Central memory CD8-positive, alpha-beta T cell (primary cell): ENCODE results near the gene JAGN1.
"Not testable (repeated sequence)": the region's sequence is repeated elsewhere in the genome, so short reads cannot be mapped to it uniquely, and the experiment has no call there.

Experiments used
- ATAC-seq: fragments of 150-1000 bp; cut with Tn5 transposase; replicated peaks from 2 replicates; pipeline ENCODE4 v1.10.0; 2022; ENCODE audit warnings: mild to moderate bottlenecking, moderate FRiP score, moderate number of reproducible peaks; ENCODE audit not compliant: poor library complexity, severe bottlenecking; ENCODE audit errors: extremely low read depth
- DNase-seq, 2 donors: peaks; one replicate each; pipeline ENCODE4 v3.0.0; 2021; ENCODE audit warnings: low spot score in 2 of 2
- H3K27ac Mint-ChIP-seq: one replicate; pipeline ENCODE4 v1.8.0; 2022; ENCODE audit warnings: low read depth, mild to moderate bottlenecking, moderate library complexity, mixed read lengths
- H3K27me3 Mint-ChIP-seq: one replicate; pipeline ENCODE4 v1.8.0; 2022; ENCODE audit warnings: mixed read lengths
- H3K36me3 Mint-ChIP-seq: one replicate; pipeline ENCODE4 v1.8.0; 2022; ENCODE audit warnings: mild to moderate bottlenecking, moderate library complexity, mixed read lengths; ENCODE audit not compliant: insufficient read depth
- H3K4me1 Mint-ChIP-seq: one replicate; pipeline ENCODE4 v1.8.0; 2022; ENCODE audit warnings: mixed read lengths
- H3K4me3 Mint-ChIP-seq: one replicate; pipeline ENCODE4 v1.8.0; 2022; ENCODE audit warnings: mild to moderate bottlenecking, moderate library complexity, mixed read lengths
- H3K9me3 Mint-ChIP-seq: one replicate; pipeline ENCODE4 v1.8.0; 2022; ENCODE audit warnings: mixed read lengths

JAGN1 gene

GRCh38 chr3:9937486-9938238 is 47.3 kb downstream of the JAGN1 start:
- DNase-seq (no peak), ATAC-seq (no peak)
- Mint-ChIP-seq H3K4me3 (no peak overlapping the region), H3K9me3 (no peaks in the 10 kb centered on the region), H3K27me3 (no peaks in the 10 kb centered on the region), H3K36me3 (peaks cover 21% of the 10 kb centered on the region), H3K4me1 (peaks cover 33% of the 10 kb centered on the region), H3K27ac (no peak overlapping the region)

GRCh38 chr3:9938966-9939365 is 48.6 kb downstream of the JAGN1 start:
- Mint-ChIP-seq H3K27ac (no peak overlapping the region), H3K4me3 (no peak overlapping the region), H3K4me1 (peaks cover 20% of the 10 kb centered on the region), H3K9me3 (no peaks in the 10 kb centered on the region), H3K36me3 (peaks cover 12% of the 10 kb centered on the region), H3K27me3 (no peaks in the 10 kb centered on the region)
- DNase-seq (no peak), ATAC-seq (no peak)

GRCh38 chr3:9939906-9940305 is 49.5 kb downstream of the JAGN1 start:
- not testable (repeated sequence) for ATAC-seq, H3K4me3 Mint-ChIP-seq, DNase-seq, H3K9me3 Mint-ChIP-seq, H3K36me3 Mint-ChIP-seq, H3K27me3 Mint-ChIP-seq, H3K27ac Mint-ChIP-seq
- H3K4me1 Mint-ChIP-seq = peaks cover 11% of the 10 kb centered on the region

GRCh38 chr3:9940746-9941145 is 50.3 kb downstream of the JAGN1 start:
- ATAC-seq (no peak), DNase-seq (no peak)
- Mint-ChIP-seq H3K4me1 (peaks cover 2% of the 10 kb centered on the region), H3K4me3 (no peak overlapping the region), H3K36me3 (peaks cover 12% of the 10 kb centered on the region), H3K27ac (no peak overlapping the region), H3K9me3 (no peaks in the 10 kb centered on the region), H3K27me3 (no peaks in the 10 kb centered on the region)

- H3K36me3 Mint-ChIP-seq = peaks cover 10% of the 10 kb centered on the region
- DNase-seq (no peak), ATAC-seq (no peak)
- no peak overlapping the region for H3K4me3 Mint-ChIP-seq
- H3K9me3 Mint-ChIP-seq = no peaks in the 10 kb centered on the region
- no peak overlapping the region for H3K27ac Mint-ChIP-seq
- no peaks in the 10 kb centered on the region for H3K4me1 Mint-ChIP-seq
- H3K27me3 Mint-ChIP-seq = no peaks in the 10 kb centered on the region
Measured at GRCh38 chr3:9942164-9942563, 51.8 kb downstream of the JAGN1 start.

GRCh38 chr3:9942934-9943690 is 52.7 kb downstream of the JAGN1 start:
- H3K27me3 Mint-ChIP-seq = no peaks in the 10 kb centered on the region
- no peak overlapping the region for H3K27ac Mint-ChIP-seq
- no peaks in the 10 kb centered on the region for H3K4me1 Mint-ChIP-seq
- peaks cover 8% of the 10 kb centered on the region for H3K36me3 Mint-ChIP-seq
- no peak overlapping the region for H3K4me3 Mint-ChIP-seq
- no peaks in the 10 kb centered on the region for H3K9me3 Mint-ChIP-seq
- ATAC-seq = no peak
- no peak for DNase-seq
